GM19468 (cell line): ENCODE results near the gene NKAIN4.

ENCODE experiments used
- ATAC-seq: cut with Tn5 transposase; IDR thresholded peaks from one replicate; pipeline ENCODE4 v1.9.1; 2021; ENCODE audit warnings: mild to moderate bottlenecking, moderate library complexity, moderate number of reproducible peaks; ENCODE audit not compliant: unreplicated experiment; ENCODE audit errors: extremely low read depth

Gene NKAIN4

GRCh38 chr20:63276956-63277355, 22.7 kb upstream of the NKAIN4 start:
- no peak for ATAC-seq

GRCh38 chr20:63275825-63276224, 21.6 kb upstream of the NKAIN4 start:
- ATAC-seq: no peak

- ATAC-seq: no peak
Measured at GRCh38 chr20:63274381-63275228, 20.3 kb upstream of the NKAIN4 start.

- no peak for ATAC-seq
Measured at GRCh38 chr20:63273635-63274380, 19.5 kb upstream of the NKAIN4 start.

GRCh38 chr20:63273059-63273579, 18.9 kb upstream of the NKAIN4 start:
- no peak for ATAC-seq

GRCh38 chr20:63272105-63273058, 18.1 kb upstream of the NKAIN4 start, which contains the start of gene ARFGAP1:
Gene ARFGAP1, plus strand, starts transcription at chr20:63272813. Its CDS starts 2,768 bp downstream, at chr20:63275581.
- ATAC-seq: peak; percentile 72

GRCh38 chr20:63270606-63271325, 16.5 kb upstream of the NKAIN4 start:
- ATAC-seq: no peak

- no peak for ATAC-seq
Measured at GRCh38 chr20:63269724-63270123, 15.5 kb upstream of the NKAIN4 start.

- no peak for ATAC-seq
Measured at GRCh38 chr20:63268671-63269439, 14.6 kb upstream of the NKAIN4 start.

GRCh38 chr20:63268256-63268655, 14.0 kb upstream of the NKAIN4 start:
- ATAC-seq: no peak

- no peak for ATAC-seq
Measured at GRCh38 chr20:63267691-63268090, 13.4 kb upstream of the NKAIN4 start.

- no peak for ATAC-seq
Measured at GRCh38 chr20:63265891-63266515, 11.7 kb upstream of the NKAIN4 start.

- no peak for ATAC-seq
Measured at GRCh38 chr20:63264519-63264918, 10.3 kb upstream of the NKAIN4 start.

- no peak for ATAC-seq
Measured at GRCh38 chr20:63264000-63264399, 9.7 kb upstream of the NKAIN4 start.

GRCh38 chr20:63262836-63263235, 8.6 kb upstream of the NKAIN4 start:
- ATAC-seq: no peak

GRCh38 chr20:63261795-63262528, 7.7 kb upstream of the NKAIN4 start:
- ATAC-seq: no peak

GRCh38 chr20:63261060-63261794, 7.0 kb upstream of the NKAIN4 start:
- ATAC-seq: no peak
